Breast epithelium (tissue), 4 donors: ENCODE data around the gene IQGAP3. TPM values are rescaled to one million over a fixed set of nuclear protein-coding genes. Genes with fewer than 3 reads are reported as not detected.

Experiments
- DNase-seq, 2 donors: peaks; one replicate each; pipeline ENCODE4 v3.0.0-alpha.2; 2019; ENCODE audit warnings: low spot score in 2 of 2
- H3K27ac ChIP-seq, 2 donors: fragments of 200-600 bp; sonication (generic) in 1 of 2; one replicate each; pipeline ENCODE4 v1.5.1; 2016 to 2019; ENCODE audit warnings: mild to moderate bottlenecking in 1 of 2
- H3K27me3 ChIP-seq, 2 donors: fragments of 200-600 bp; sonication (generic) in 1 of 2; one replicate each; pipeline versions ENCODE4 v1.5.1 to v1.6.0; 2017 to 2019; ENCODE audit warnings: control low read depth in 1 of 2, mild to moderate bottlenecking in 1 of 2
- H3K36me3 ChIP-seq: fragments of 200-600 bp; one replicate; pipeline ENCODE4 v1.5.1; 2019
- H3K4me1 ChIP-seq, 2 donors: fragments of 200-600 bp; sonication (generic); one replicate each; pipeline ENCODE4 v1.5.1; 2016 to 2019; ENCODE audit warnings: control low read depth in 1 of 2
- H3K4me3 ChIP-seq, 3 donors: fragments of 200-600 bp; sonication (generic); 1 replicate in 2 of 3; 2 replicates in 1 of 3; pipeline ENCODE4 v1.5.1; 2016 to 2019; ENCODE audit warnings: mild to moderate bottlenecking in 3 of 3, moderate library complexity in 2 of 3
- H3K9me3 ChIP-seq, 2 donors: fragments of 200-600 bp; sonication (generic) in 1 of 2; one replicate each; pipeline ENCODE4 v1.5.1; 2016 to 2019; ENCODE audit warnings: control low read depth in 1 of 2
- POLR2A ChIP-seq: fragments of 450-650 bp; IDR thresholded peaks from one replicate; pipeline ENCODE4 v1.6.1; 2016; ENCODE audit warnings: antibody characterized with exemption, mild to moderate bottlenecking, moderate library complexity
- POLR2AphosphoS5 ChIP-seq, 3 donors: sonication (generic); formaldehyde crosslinking; IDR thresholded peaks; one replicate each; pipeline ENCODE4 v1.6.1; 2017; ENCODE audit warnings: antibody characterized with exemption in 3 of 3
- intact Hi-C: fragments of 100-400 bp; cut with DNase I; formaldehyde crosslinking; loops from one replicate; pipeline ENCODE4 v1.15.1; 2023; ENCODE audit warnings: low total_unique reads
- total RNA-seq, 3 donors: library from RNA; depleted of rRNA; stranded (reverse); fragments of >200 nt; gene quantifications; one replicate each; pipeline ENCODE4 v1.1.0, GENCODE V29; 2016
- TF ChIP-seq, protein P1 (sequence below), 3 donors: fragments of 450-650 bp; IDR thresholded peaks; one replicate each; pipeline ENCODE4 v1.5.1; 2016 to 2017; ENCODE audit warnings: antibody characterized with exemption in 3 of 3, mild to moderate bottlenecking in 3 of 3, moderate library complexity in 3 of 3

IQGAP3 gene
- total RNA-seq, 3 donors from 2014 or later: under 0.01 to 1.4 (median 0.15) TPM

DNA sequence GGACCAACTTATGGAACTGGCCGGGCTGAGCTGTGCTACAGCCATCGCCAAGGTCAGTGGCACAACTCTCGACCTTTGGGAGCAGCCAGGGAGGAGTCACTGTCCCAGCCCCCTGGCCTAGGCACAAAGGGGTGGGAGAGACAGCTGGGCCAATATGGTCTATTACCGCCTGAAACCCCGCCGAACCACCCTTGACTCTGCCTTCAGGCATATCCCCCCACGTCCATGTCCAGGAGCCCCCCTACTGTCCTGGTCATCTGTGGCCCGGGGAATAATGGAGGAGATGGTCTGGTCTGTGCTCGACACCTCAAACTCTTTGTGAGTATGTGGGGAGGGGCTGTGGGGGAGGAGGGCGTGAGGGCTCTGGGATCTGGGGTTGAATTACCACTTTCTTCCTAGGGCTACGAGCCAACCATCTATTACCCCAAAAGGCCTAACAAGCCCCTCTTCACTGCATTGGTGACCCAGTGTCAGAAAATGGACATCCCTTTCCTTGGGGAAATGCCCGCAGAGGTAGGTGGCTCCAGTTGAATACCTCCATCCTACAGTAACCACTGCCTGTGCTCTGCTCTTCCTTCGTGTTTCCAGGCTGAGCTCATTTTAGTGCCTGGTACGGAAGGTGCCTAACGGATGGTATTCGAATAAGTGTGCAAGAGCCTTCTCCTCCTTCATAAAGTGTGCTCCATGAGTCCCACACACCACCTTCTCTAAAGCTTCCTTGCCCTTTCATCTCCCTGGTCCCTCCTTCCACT, 20.0 kb upstream of the IQGAP3 start:
- Histone ChIP-seq H3K9me3 (no peaks in the 10 kb centered on the region), H3K27ac (peak overlapping the region; percentile 83 to 85), H3K27me3 (no peaks in the 10 kb centered on the region), H3K36me3 (no peaks in the 10 kb centered on the region), H3K4me1 (peaks cover 0 to 7% of the 10 kb centered on the region in 2 donors), H3K4me3 (peak overlapping the region; percentile 71 to 89 (median 74))
- intact Hi-C loops: loop anchor here (5.0 kb wide), 1 partner anchor 675 kb away; no protein-coding TSS in a partner anchor
- TF ChIP-seq, protein P1, sequence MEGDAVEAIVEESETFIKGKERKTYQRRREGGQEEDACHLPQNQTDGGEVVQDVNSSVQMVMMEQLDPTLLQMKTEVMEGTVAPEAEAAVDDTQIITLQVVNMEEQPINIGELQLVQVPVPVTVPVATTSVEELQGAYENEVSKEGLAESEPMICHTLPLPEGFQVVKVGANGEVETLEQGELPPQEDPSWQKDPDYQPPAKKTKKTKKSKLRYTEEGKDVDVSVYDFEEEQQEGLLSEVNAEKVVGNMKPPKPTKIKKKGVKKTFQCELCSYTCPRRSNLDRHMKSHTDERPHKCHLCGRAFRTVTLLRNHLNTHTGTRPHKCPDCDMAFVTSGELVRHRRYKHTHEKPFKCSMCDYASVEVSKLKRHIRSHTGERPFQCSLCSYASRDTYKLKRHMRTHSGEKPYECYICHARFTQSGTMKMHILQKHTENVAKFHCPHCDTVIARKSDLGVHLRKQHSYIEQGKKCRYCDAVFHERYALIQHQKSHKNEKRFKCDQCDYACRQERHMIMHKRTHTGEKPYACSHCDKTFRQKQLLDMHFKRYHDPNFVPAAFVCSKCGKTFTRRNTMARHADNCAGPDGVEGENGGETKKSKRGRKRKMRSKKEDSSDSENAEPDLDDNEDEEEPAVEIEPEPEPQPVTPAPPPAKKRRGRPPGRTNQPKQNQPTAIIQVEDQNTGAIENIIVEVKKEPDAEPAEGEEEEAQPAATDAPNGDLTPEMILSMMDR (IDR thresholded peaks at IDR 0.05): no peak
- no peak for TF ChIP-seq POLR2AphosphoS5 (IDR thresholded peaks at IDR 0.05)
- no peak for TF ChIP-seq POLR2A
- DNase-seq: no peak

DNA sequence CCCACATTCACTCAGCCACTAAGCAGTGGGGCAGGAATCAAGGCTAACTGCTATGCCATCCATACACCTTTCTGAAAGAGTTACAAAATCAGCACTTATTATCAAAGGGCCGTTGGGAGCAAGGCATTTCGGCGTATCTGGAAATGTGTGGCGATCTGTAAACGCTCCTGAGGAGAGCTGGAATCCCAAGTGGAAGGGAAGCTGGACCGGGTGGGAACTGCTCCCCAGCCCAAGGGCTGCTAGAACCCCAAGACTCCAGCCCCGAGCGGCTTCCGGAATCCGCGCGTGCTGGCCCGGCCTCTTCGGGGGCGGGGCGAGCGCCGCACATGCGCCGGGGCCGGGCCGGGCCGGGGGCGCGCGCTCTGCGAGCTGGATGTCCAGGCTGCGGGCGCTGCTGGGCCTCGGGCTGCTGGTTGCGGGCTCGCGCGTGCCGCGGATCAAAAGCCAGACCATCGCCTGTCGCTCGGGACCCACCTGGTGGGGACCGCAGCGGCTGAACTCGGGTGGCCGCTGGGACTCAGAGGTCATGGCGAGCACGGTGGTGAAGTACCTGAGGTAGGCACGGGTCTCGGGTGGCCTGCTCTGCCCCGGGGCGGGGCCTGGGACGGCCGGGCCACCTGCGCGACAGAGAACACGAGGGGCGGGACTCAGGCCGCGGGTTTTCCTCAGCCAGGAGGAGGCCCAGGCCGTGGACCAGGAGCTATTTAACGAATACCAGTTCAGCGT, 19.2 kb upstream of the IQGAP3 start, which contains the start of gene NAXE:
TSS of gene NAXE (plus strand) at position 345 of the 726 bp plus-strand sequence. CDS start at position 374, 29 bp downstream.
- intact Hi-C loops: loop anchor here (5.0 kb wide), 1 partner anchor 674 kb away; no protein-coding TSS in a partner anchor
- H3K4me1 ChIP-seq: peaks cover 0 to 7% of the 10 kb centered on the region in 2 donors

DNA sequence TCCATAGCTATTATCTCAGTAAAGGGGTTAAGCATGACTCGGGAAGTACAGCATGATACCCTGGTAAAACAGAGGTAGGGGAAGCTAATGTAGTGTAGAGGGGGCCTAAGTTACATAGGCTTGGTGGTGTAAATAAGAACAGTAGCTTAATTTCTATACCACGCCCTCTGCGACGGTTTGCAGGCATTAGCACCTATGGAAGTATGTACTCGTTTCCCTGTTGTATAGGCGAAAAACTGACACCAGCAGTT, 18.7 kb upstream of the IQGAP3 start:
- no peaks in the 10 kb centered on the region for H3K36me3 ChIP-seq
- H3K4me1 ChIP-seq: peaks cover 0 to 7% of the 10 kb centered on the region in 2 donors
- peak in 1 of 2 donors; percentile 27 for DNase-seq
- intact Hi-C loops: loop anchor here (5.0 kb wide), 1 partner anchor 674 kb away; no protein-coding TSS in a partner anchor
- H3K4me3 ChIP-seq: peak overlapping the region; percentile 71 to 89 (median 74)
- TF ChIP-seq, protein P1 (IDR thresholded peaks at IDR 0.05): no peak
- no peak for TF ChIP-seq POLR2AphosphoS5 (IDR thresholded peaks at IDR 0.05)
- TF ChIP-seq POLR2A: no peak
- H3K9me3 ChIP-seq: no peaks in the 10 kb centered on the region
- H3K27ac ChIP-seq: peak overlapping the region; percentile 83 to 85
- H3K27me3 ChIP-seq: no peaks in the 10 kb centered on the region

More for the DNA sequence above, 19.2 kb upstream of the IQGAP3 start, which contains the start of gene NAXE:
- Histone ChIP-seq H3K9me3 (no peaks in the 10 kb centered on the region), H3K36me3 (no peaks in the 10 kb centered on the region), H3K27me3 (no peaks in the 10 kb centered on the region), H3K4me3 (peak within 1 kb of the TSS; percentile 71 to 89 (median 74)), H3K27ac (peak within 1 kb of the TSS; percentile 83 to 85)
- peak; percentile 45 to 71 for DNase-seq
- TF ChIP-seq, protein P1 (IDR thresholded peaks at IDR 0.05): no peak
- TF ChIP-seq POLR2A: no peak
- TF ChIP-seq POLR2AphosphoS5 (IDR thresholded peaks at IDR 0.05): peak in 1 of 3 donors; percentile 54

DNA sequence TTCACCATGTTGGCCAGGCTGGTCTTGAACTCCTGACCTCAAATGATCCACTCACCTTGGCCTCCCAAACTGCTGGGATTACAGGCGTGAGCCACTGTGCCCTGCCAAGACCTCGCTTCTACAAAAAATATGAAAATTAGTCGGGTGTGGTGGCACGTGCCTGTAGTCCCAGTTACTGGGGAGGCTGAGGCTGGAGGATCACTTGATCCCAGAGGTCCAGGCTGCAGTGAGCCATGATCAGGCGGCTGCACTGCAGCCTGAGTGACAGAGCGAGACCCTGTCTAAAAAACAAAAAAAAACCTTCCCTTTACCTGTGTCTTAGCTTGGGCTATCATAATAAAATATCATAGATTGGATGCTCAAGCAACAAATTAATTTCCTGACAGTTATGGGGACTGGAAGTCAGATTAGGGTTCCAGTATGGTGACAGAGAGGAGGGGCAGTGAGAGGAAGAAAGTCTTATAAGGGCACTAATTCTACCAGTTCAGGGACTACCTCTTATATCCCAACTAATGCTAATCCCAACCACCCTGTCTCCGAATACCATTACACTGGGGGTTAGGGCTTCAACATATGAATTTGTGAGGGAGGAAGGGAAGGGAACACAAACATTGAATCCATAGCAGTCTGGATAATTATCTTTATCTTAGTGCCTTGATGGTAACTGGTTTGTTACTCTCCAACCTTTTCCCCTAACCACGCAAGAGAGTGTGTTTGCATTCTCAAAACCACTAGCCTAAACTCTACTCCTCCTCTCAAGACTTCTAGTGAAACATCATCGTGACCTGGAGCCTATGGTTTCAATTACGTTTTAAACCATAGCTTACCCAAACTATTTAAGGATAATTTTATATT, 18.2 kb upstream of the IQGAP3 start:
- Histone ChIP-seq H3K36me3 (no peaks in the 10 kb centered on the region), H3K4me3 (peak overlapping the region in 2 of 3 donors; percentile 74 to 89), H3K9me3 (no peaks in the 10 kb centered on the region), H3K27me3 (no peaks in the 10 kb centered on the region), H3K27ac (peak overlapping the region; percentile 83 to 85), H3K4me1 (peaks cover 0 to 7% of the 10 kb centered on the region in 2 donors)
- peak in 1 of 2 donors; percentile 30 for DNase-seq
- intact Hi-C loops: loop anchor here (5.0 kb wide), 1 partner anchor 673 kb away; no protein-coding TSS in a partner anchor
- TF ChIP-seq POLR2AphosphoS5 (IDR thresholded peaks at IDR 0.05) (no peak), POLR2A (no peak)
- TF ChIP-seq, protein P1 (IDR thresholded peaks at IDR 0.05): no peak
